OCI-LY1 (cell line): Measurements from ENCODE around the gene TXNRD2.

Experiments
- CTCF ChIP-seq: fragments of 200-600 bp; sonication (generic), shearing (Covaris generic); IDR thresholded peaks from 2 replicates; pipeline ENCODE4 v1.5.1; 2017; ENCODE audit warnings: mild to moderate bottlenecking, antibody characterized with exemption, low read length, moderate library complexity, mixed read lengths
- EZH2 ChIP-seq: fragments of 200-600 bp; sonication (generic), shearing (Covaris generic); IDR thresholded peaks from 2 replicates; pipeline ENCODE4 v1.8.0; 2017; ENCODE audit warnings: borderline replicate concordance, mixed run types, mild to moderate bottlenecking, antibody characterized with exemption, low read length, moderate library complexity, mixed read lengths

GRCh38 chr22:19959043-19959586 is 17.5 kb upstream of the TXNRD2 start:
- no peak for TF ChIP-seq EZH2
- no peak for TF ChIP-seq CTCF
